ENCODE results near the gene TTC34.

Gene TTC34

DNA sequence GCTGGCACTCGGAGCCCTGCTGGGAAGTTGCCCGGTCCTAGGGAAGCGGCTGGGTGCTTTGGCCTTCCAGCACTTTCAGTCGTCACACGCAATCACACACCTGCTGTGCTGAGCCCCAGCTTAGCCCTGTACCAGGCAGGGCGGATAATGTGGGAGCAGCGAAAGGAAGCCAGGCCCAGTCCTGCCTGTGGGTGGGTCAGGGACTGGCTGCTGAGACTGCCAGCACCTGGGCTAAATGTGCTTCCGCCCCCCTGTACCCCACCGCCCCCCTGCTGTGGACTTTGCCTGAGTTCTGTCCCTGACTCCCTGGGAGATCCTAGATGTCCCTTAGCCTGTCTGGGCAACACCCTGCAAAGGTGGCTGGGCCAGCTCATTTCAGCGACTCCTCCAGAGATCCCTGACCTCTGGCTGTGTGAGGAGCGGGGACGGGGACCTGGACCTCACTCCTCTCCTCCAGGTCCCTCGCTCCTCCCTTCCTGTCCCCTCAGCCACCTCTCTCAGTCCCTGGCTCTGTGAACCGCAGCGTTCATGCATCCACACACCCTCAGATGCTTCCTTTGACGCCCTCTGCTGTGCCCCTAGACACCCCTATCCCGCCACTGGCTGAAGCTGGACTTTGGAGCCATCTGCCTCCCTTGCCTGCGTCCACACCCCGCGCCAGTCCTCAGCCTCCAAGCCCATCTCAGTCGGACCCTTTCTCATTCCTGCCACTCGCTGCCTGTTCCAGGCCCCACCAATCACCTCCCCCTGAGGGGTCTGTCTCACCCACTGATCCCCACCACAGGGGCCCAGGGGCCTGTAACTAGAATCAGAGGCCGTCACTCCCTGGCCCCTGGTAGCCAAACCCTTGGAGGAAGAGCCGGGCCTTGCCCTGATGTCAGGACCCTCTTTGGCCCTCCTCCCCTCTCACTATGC is 170.1 kb downstream of the TTC34 start:
- no peak overlapping the region for H3K4me3 ChIP-seq (ENCODE audit: control insufficient read depth, low read depth, low read length)
- TF ChIP-seq, protein P1, sequence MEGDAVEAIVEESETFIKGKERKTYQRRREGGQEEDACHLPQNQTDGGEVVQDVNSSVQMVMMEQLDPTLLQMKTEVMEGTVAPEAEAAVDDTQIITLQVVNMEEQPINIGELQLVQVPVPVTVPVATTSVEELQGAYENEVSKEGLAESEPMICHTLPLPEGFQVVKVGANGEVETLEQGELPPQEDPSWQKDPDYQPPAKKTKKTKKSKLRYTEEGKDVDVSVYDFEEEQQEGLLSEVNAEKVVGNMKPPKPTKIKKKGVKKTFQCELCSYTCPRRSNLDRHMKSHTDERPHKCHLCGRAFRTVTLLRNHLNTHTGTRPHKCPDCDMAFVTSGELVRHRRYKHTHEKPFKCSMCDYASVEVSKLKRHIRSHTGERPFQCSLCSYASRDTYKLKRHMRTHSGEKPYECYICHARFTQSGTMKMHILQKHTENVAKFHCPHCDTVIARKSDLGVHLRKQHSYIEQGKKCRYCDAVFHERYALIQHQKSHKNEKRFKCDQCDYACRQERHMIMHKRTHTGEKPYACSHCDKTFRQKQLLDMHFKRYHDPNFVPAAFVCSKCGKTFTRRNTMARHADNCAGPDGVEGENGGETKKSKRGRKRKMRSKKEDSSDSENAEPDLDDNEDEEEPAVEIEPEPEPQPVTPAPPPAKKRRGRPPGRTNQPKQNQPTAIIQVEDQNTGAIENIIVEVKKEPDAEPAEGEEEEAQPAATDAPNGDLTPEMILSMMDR (conservative IDR thresholded peaks at IDR 0.05; ENCODE audit: control insufficient read depth, insufficient read depth, low read depth, low read length), result no peak
- DNase-seq (ENCODE audit: low read depth), result no peak

DNA sequence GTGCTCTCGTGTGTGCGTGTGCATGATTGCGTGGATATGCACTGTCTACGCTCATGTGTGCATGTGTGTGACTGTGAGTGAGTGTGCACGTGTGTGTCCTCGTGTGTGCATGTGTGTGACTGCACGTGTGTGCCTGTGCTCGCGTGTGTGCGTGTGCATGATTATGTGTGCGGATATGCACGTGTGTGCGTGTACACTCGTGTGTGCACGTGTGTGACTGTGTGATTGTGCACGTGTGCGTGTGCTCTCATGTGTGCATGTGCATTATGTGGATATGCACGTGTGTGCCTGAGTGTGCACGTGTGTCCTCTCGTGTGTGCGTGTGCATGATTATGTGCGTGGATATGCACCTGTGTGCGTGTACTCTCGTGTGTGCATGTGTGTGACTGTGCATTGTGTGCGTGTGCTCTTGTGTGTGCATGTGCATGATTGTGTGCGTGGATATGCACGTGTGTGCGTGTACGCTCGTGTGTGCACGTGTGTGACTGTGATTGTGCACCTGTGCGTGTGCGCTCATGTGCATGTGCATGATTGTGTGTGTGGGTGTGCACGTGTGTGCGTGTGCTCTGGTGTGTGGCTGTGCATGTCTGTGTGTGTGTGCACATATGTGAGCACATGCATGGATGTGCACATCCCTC is 170.9 kb downstream of the TTC34 start:
- no peak overlapping the region for H3K4me3 ChIP-seq (ENCODE audit: control insufficient read depth, low read depth, low read length)
- DNase-seq (ENCODE audit: low read depth), result no peak
- TF ChIP-seq, protein P1 (conservative IDR thresholded peaks at IDR 0.05; ENCODE audit: control insufficient read depth, insufficient read depth, low read depth, low read length), result no peak

- no peak for DNase-seq (ENCODE audit: low read depth)
- TF ChIP-seq, protein P1 (conservative IDR thresholded peaks at IDR 0.05; ENCODE audit: control insufficient read depth, insufficient read depth, low read depth, low read length), result no peak
- H3K4me3 ChIP-seq (ENCODE audit: control insufficient read depth, low read depth, low read length), result no peak overlapping the region
Measured at GRCh38 chr1:2629627-2630497, 171.6 kb downstream of the TTC34 start.

- H3K4me3 ChIP-seq (ENCODE audit: control insufficient read depth, low read depth, low read length), result no peak overlapping the region
- TF ChIP-seq, protein P1 (conservative IDR thresholded peaks at IDR 0.05; ENCODE audit: control insufficient read depth, insufficient read depth, low read depth, low read length), result no peak
- DNase-seq (ENCODE audit: low read depth), result no peak
Measured at GRCh38 chr1:2628933-2629626, 172.4 kb downstream of the TTC34 start.

DNA sequence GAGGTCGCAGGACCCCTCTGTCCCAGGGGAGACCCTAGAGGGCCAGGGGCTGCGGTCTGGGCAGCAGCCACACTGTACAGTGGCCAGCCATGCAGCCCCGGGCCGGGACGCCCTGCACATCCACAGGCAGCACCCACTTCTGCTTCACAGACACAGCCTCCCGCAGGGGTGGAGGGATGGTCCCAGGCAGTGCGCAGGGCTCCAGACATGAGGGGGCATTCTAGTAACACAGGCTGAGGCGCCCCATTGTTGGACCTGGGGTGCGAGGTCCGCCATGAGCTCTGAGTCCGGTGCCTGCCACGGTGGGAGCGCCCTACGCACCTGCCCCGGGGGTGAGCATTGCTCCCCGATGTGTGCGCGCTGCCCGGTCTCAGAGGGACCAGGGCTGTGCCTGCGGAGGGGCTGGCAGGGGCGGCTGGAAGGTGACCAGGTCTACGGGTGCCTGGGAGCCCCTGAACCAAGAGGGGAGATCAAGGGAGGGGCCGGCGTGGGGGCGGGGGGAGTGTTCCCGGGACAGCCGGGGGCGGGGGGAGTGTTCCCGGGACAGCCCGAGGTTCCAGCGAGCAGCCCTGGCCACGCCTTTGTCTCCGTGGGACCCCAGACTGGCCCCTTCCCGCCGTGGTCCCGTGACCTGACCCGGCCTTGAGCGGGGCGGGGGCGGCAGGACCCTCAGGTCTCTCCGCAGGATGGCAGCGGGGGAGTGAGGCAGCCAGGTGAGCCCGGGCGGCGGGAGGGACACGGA is 173.1 kb downstream of the TTC34 start:
- DNase-seq (ENCODE audit: low read depth), result no peak
- TF ChIP-seq, protein P1 (conservative IDR thresholded peaks at IDR 0.05; ENCODE audit: control insufficient read depth, insufficient read depth, low read depth, low read length), result no peak
- no peak overlapping the region for H3K4me3 ChIP-seq (ENCODE audit: control insufficient read depth, low read depth, low read length)

Data from fibroblast of mammary gland (primary cell).